Mesothelial cell of epicardium (in vitro differentiated cells): Measurements from ENCODE around the gene CASKIN2. TPM values are rescaled to one million over a fixed set of nuclear protein-coding genes. Genes with fewer than 3 reads are reported as not detected.

Experiments
- DNase-seq, 2 experiments: peaks; one replicate each; pipeline ENCODE4 v3.0.0; 2021; ENCODE audit warnings: low spot score in 2 of 2; ENCODE audit not compliant: unreplicated experiment in 2 of 2
- H3K27ac Mint-ChIP-seq: 2 replicates; pipeline ENCODE4 v1.8.0; 2021; ENCODE audit warnings: mixed read lengths
- H3K27me3 Mint-ChIP-seq: 2 replicates; pipeline ENCODE4 v1.8.0; 2021; ENCODE audit warnings: low read depth, mixed read lengths
- H3K36me3 Mint-ChIP-seq: 2 replicates; pipeline ENCODE4 v1.8.0; 2021; ENCODE audit warnings: mixed read lengths
- H3K4me1 Mint-ChIP-seq: 2 replicates; pipeline ENCODE4 v1.8.0; 2021; ENCODE audit warnings: mixed read lengths
- H3K4me3 Mint-ChIP-seq: 2 replicates; pipeline ENCODE4 v1.8.0; 2021; ENCODE audit warnings: mild to moderate bottlenecking, moderate library complexity, mixed read lengths
- H3K9me3 Mint-ChIP-seq: 2 replicates; pipeline ENCODE4 v1.8.0; 2021; ENCODE audit warnings: mixed read lengths
- CTCF ChIP-seq: fragments of 200-600 bp; sonication (generic); IDR thresholded peaks from one replicate; pipeline ENCODE4 v1.5.0; 2021; ENCODE audit warnings: antibody characterized with exemption; ENCODE audit not compliant: unreplicated experiment
- total RNA-seq: library from RNA; stranded (reverse); gene quantifications from 3 replicates; pipeline ENCODE4 v1.2.1, GENCODE V29; 2021

CASKIN2 gene
- total RNA-seq, 1 donor from 2014 or later = 37.4 TPM

- peak overlapping the region; percentile 65 for H3K4me3 Mint-ChIP-seq
- DNase-seq = no peak
- no peak for TF ChIP-seq CTCF
These were observed 11.4 kb upstream of the CASKIN2 start for GRCh38 chr17:75526555-75527270.

DNA sequence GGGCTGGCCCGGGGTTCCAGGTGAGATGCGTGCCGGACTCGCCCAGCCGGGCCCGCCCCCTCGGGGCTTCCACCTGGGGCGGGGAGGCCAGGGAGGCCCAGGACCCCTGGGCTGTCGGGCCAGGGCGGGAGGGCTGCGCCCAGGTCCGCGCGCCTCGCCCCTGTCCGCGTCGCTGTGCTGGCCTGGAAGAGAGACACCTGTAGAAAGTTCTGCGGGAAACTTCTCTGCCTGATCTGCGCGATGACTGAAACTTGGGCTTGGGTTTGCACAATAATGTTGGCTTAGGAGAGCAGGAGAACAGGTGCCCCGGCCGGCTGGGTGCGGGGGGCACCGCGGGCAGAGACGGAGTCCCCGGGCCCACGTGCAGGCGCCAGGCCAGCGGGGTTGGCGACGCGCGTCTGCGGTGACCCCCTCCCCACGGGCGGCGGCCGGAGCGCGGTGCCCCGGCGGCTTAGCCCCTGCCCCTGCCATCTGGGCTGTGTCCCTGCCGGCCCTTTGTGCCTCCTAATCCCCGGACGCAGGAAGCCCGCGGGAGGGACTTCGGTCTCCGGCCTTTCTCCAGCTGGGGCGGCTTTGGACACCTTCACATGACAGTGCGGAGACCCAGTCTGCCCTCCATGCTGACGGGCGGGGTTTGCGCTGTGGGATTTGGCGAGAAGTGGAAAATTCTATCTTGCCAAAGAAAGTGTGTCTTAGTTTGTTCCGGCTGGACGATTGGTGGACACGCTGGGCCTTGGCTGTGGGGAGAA is 10.6 kb upstream of the CASKIN2 start:
- Mint-ChIP-seq H3K27me3 (peaks cover 12% of the 10 kb centered on the region), H3K27ac (peak overlapping the region; percentile 56), H3K4me3 (peak overlapping the region; percentile 65), H3K9me3 (no peaks in the 10 kb centered on the region), H3K4me1 (peaks cover 9% of the 10 kb centered on the region), H3K36me3 (peaks cover 9% of the 10 kb centered on the region)
- no peak for DNase-seq
- TF ChIP-seq CTCF = no peak

More at GRCh38 chr17:75526555-75527270, 11.4 kb upstream of the CASKIN2 start:
- H3K27ac Mint-ChIP-seq = peak overlapping the region; percentile 17
- H3K27me3 Mint-ChIP-seq = peaks cover 12% of the 10 kb centered on the region
- no peaks in the 10 kb centered on the region for H3K9me3 Mint-ChIP-seq
- H3K4me1 Mint-ChIP-seq = peaks cover 9% of the 10 kb centered on the region
- H3K36me3 Mint-ChIP-seq = peaks cover 9% of the 10 kb centered on the region

GRCh38 chr17:75524970-75525805 is 9.9 kb upstream of the CASKIN2 start, which contains the start of gene LLGL2:
LLGL2 (plus strand) TSS chr17:75525697; CDS start chr17:75543427, 17,730 bp downstream.
- Mint-ChIP-seq H3K27ac (peak within 1 kb of the TSS; percentile 56), H3K27me3 (peaks cover 12% of the 10 kb centered on the region), H3K4me3 (peak within 1 kb of the TSS; percentile 65), H3K9me3 (no peaks in the 10 kb centered on the region), H3K4me1 (peaks cover 9% of the 10 kb centered on the region), H3K36me3 (peaks cover 9% of the 10 kb centered on the region)
- no peak for TF ChIP-seq CTCF
- peak; percentile 68 to 84 for DNase-seq

GRCh38 chr17:75524269-75524969 is 9.1 kb upstream of the CASKIN2 start:
- peaks cover 12% of the 10 kb centered on the region for H3K27me3 Mint-ChIP-seq
- no peak for TF ChIP-seq CTCF
- H3K27ac Mint-ChIP-seq = peak overlapping the region; percentile 39
- peaks cover 9% of the 10 kb centered on the region for H3K4me1 Mint-ChIP-seq
- peak overlapping the region; percentile 59 for H3K4me3 Mint-ChIP-seq
- no peak for DNase-seq
- no peaks in the 10 kb centered on the region for H3K9me3 Mint-ChIP-seq
- H3K36me3 Mint-ChIP-seq = peaks cover 12% of the 10 kb centered on the region

- no peak overlapping the region for H3K27ac Mint-ChIP-seq
- H3K4me3 Mint-ChIP-seq = no peak overlapping the region
- H3K27me3 Mint-ChIP-seq = peaks cover 12% of the 10 kb centered on the region
- no peak for DNase-seq
- no peak for TF ChIP-seq CTCF
- peaks cover 12% of the 10 kb centered on the region for H3K36me3 Mint-ChIP-seq
- no peaks in the 10 kb centered on the region for H3K9me3 Mint-ChIP-seq
- peaks cover 9% of the 10 kb centered on the region for H3K4me1 Mint-ChIP-seq
These were observed 8.3 kb upstream of the CASKIN2 start for GRCh38 chr17:75523647-75524046.
